ENCODE data around the gene GULP1. TPM values are rescaled to one million over a fixed set of nuclear protein-coding genes. Genes with fewer than 3 reads are reported as not detected.

The GULP1 gene
- total and polyA plus RNA-seq, 4 donors, result 25.3 to 78.2 (median 48.2) TPM

- peaks cover 3% of the 10 kb centered on the region for H3K9me3 ChIP-seq (ENCODE audit: control insufficient read depth, insufficient read depth, low read length)
- no peak for DNase-seq (ENCODE audit: low read depth in 4 of 6, low spot score in 6 of 6)
- H3K27me3 ChIP-seq (ENCODE audit: control insufficient read depth, insufficient read depth, low read length), result no peaks in the 10 kb centered on the region
- no peak overlapping the region for H3K4me3 ChIP-seq (ENCODE audit: low read depth, low read length)
- no peaks in the 10 kb centered on the region for H3K4me1 ChIP-seq (ENCODE audit: control insufficient read depth, insufficient read depth, low read length)
- H3K36me3 ChIP-seq (ENCODE audit: control insufficient read depth, insufficient read depth, low read length), result no peaks in the 10 kb centered on the region
- H3K27ac ChIP-seq (ENCODE audit: low read depth, low read length), result no peak overlapping the region
- WGBS (ENCODE audit: insufficient coverage), result 89% methylated on average over 3 of the region's 4 CpGs
Measured at GRCh38 chr2:188475945-188476344, 184.3 kb downstream of the GULP1 start.

GRCh38 chr2:188477564-188478103, 186.0 kb downstream of the GULP1 start:
- H3K36me3 ChIP-seq (ENCODE audit: control insufficient read depth, insufficient read depth, low read length), result no peaks in the 10 kb centered on the region
- H3K4me3 ChIP-seq (ENCODE audit: low read depth, low read length), result no peak overlapping the region
- 83% methylated on average over 2 of the region's 5 CpGs for whole genome bisulfite sequencing (ENCODE audit: insufficient coverage)
- no peaks in the 10 kb centered on the region for H3K27me3 ChIP-seq (ENCODE audit: control insufficient read depth, insufficient read depth, low read length)
- H3K27ac ChIP-seq (ENCODE audit: low read depth, low read length), result no peak overlapping the region
- no peaks in the 10 kb centered on the region for H3K4me1 ChIP-seq (ENCODE audit: control insufficient read depth, insufficient read depth, low read length)
- DNase-seq (ENCODE audit: low read depth in 4 of 6, low spot score in 6 of 6), result no peak
- H3K9me3 ChIP-seq (ENCODE audit: control insufficient read depth, insufficient read depth, low read length), result no peaks in the 10 kb centered on the region

GRCh38 chr2:188478724-188479123, 187.1 kb downstream of the GULP1 start:
- Histone ChIP-seq H3K27ac (ENCODE audit: low read depth, low read length) (no peak overlapping the region), H3K36me3 (ENCODE audit: control insufficient read depth, insufficient read depth, low read length) (no peaks in the 10 kb centered on the region), H3K27me3 (ENCODE audit: control insufficient read depth, insufficient read depth, low read length) (no peaks in the 10 kb centered on the region), H3K4me3 (ENCODE audit: low read depth, low read length) (no peak overlapping the region), H3K4me1 (ENCODE audit: control insufficient read depth, insufficient read depth, low read length) (no peaks in the 10 kb centered on the region), H3K9me3 (ENCODE audit: control insufficient read depth, insufficient read depth, low read length) (no peaks in the 10 kb centered on the region)
- 14% methylated on average over 1 of the region's 1 CpG for WGBS (ENCODE audit: insufficient coverage)
- peak in 1 of 6 donors; percentile 30 for DNase-seq (ENCODE audit: low read depth in 4 of 6, low spot score in 6 of 6)

- no peak for DNase-seq (ENCODE audit: low read depth in 4 of 6, low spot score in 6 of 6)
- Histone ChIP-seq H3K27ac (ENCODE audit: low read depth, low read length) (no peak overlapping the region), H3K36me3 (ENCODE audit: control insufficient read depth, insufficient read depth, low read length) (no peaks in the 10 kb centered on the region), H3K4me3 (ENCODE audit: low read depth, low read length) (no peak overlapping the region), H3K4me1 (ENCODE audit: control insufficient read depth, insufficient read depth, low read length) (no peaks in the 10 kb centered on the region), H3K27me3 (ENCODE audit: control insufficient read depth, insufficient read depth, low read length) (no peaks in the 10 kb centered on the region), H3K9me3 (ENCODE audit: control insufficient read depth, insufficient read depth, low read length) (no peaks in the 10 kb centered on the region)
- WGBS (ENCODE audit: insufficient coverage), result 78% methylated on average over 1 of the region's 2 CpGs
Measured at GRCh38 chr2:188481474-188481873, 189.8 kb downstream of the GULP1 start.

GRCh38 chr2:188485496-188485895, 193.8 kb downstream of the GULP1 start:
- H3K4me1 ChIP-seq (ENCODE audit: control insufficient read depth, insufficient read depth, low read length), result no peaks in the 10 kb centered on the region
- H3K36me3 ChIP-seq (ENCODE audit: control insufficient read depth, insufficient read depth, low read length), result no peaks in the 10 kb centered on the region
- H3K9me3 ChIP-seq (ENCODE audit: control insufficient read depth, insufficient read depth, low read length), result no peaks in the 10 kb centered on the region
- no peak overlapping the region for H3K4me3 ChIP-seq (ENCODE audit: low read depth, low read length)
- H3K27ac ChIP-seq (ENCODE audit: low read depth, low read length), result no peak overlapping the region
- no peak for DNase-seq (ENCODE audit: low read depth in 4 of 6, low spot score in 6 of 6)
- H3K27me3 ChIP-seq (ENCODE audit: control insufficient read depth, insufficient read depth, low read length), result no peaks in the 10 kb centered on the region

- no peaks in the 10 kb centered on the region for H3K36me3 ChIP-seq (ENCODE audit: control insufficient read depth, insufficient read depth, low read length)
- no peak overlapping the region for H3K27ac ChIP-seq (ENCODE audit: low read depth, low read length)
- WGBS (ENCODE audit: insufficient coverage), result no CpG with 5 or more reads among the region's 4 CpGs
- H3K27me3 ChIP-seq (ENCODE audit: control insufficient read depth, insufficient read depth, low read length), result no peaks in the 10 kb centered on the region
- no peak for DNase-seq (ENCODE audit: low read depth in 4 of 6, low spot score in 6 of 6)
- H3K4me1 ChIP-seq (ENCODE audit: control insufficient read depth, insufficient read depth, low read length), result no peaks in the 10 kb centered on the region
- no peak overlapping the region for H3K4me3 ChIP-seq (ENCODE audit: low read depth, low read length)
- no peaks in the 10 kb centered on the region for H3K9me3 ChIP-seq (ENCODE audit: control insufficient read depth, insufficient read depth, low read length)
Measured at GRCh38 chr2:188492751-188493150, 201.1 kb downstream of the GULP1 start.

GRCh38 chr2:188494906-188495305, 203.2 kb downstream of the GULP1 start:
- DNase-seq (ENCODE audit: low read depth in 4 of 6, low spot score in 6 of 6), result no peak
- Histone ChIP-seq H3K4me1 (ENCODE audit: control insufficient read depth, insufficient read depth, low read length) (no peaks in the 10 kb centered on the region), H3K9me3 (ENCODE audit: control insufficient read depth, insufficient read depth, low read length) (no peaks in the 10 kb centered on the region), H3K4me3 (ENCODE audit: low read depth, low read length) (no peak overlapping the region), H3K27me3 (ENCODE audit: control insufficient read depth, insufficient read depth, low read length) (no peaks in the 10 kb centered on the region), H3K36me3 (ENCODE audit: control insufficient read depth, insufficient read depth, low read length) (no peaks in the 10 kb centered on the region), H3K27ac (ENCODE audit: low read depth, low read length) (no peak overlapping the region)

GRCh38 chr2:188495969-188496431, 204.3 kb downstream of the GULP1 start:
- H3K27ac ChIP-seq (ENCODE audit: low read depth, low read length), result no peak overlapping the region
- WGBS (ENCODE audit: insufficient coverage), result 83% methylated on average over 1 of the region's 2 CpGs
- no peaks in the 10 kb centered on the region for H3K4me1 ChIP-seq (ENCODE audit: control insufficient read depth, insufficient read depth, low read length)
- no peaks in the 10 kb centered on the region for H3K36me3 ChIP-seq (ENCODE audit: control insufficient read depth, insufficient read depth, low read length)
- H3K4me3 ChIP-seq (ENCODE audit: low read depth, low read length), result no peak overlapping the region
- DNase-seq (ENCODE audit: low read depth in 4 of 6, low spot score in 6 of 6), result no peak
- H3K27me3 ChIP-seq (ENCODE audit: control insufficient read depth, insufficient read depth, low read length), result no peaks in the 10 kb centered on the region
- no peaks in the 10 kb centered on the region for H3K9me3 ChIP-seq (ENCODE audit: control insufficient read depth, insufficient read depth, low read length)

- Histone ChIP-seq H3K36me3 (ENCODE audit: control insufficient read depth, insufficient read depth, low read length) (no peaks in the 10 kb centered on the region), H3K4me3 (ENCODE audit: low read depth, low read length) (no peak overlapping the region), H3K27ac (ENCODE audit: low read depth, low read length) (no peak overlapping the region), H3K27me3 (ENCODE audit: control insufficient read depth, insufficient read depth, low read length) (no peaks in the 10 kb centered on the region), H3K4me1 (ENCODE audit: control insufficient read depth, insufficient read depth, low read length) (no peaks in the 10 kb centered on the region), H3K9me3 (ENCODE audit: control insufficient read depth, insufficient read depth, low read length) (no peaks in the 10 kb centered on the region)
- no peak for DNase-seq (ENCODE audit: low read depth in 4 of 6, low spot score in 6 of 6)
- no CpG with 5 or more reads among the region's 1 CpG for WGBS (ENCODE audit: insufficient coverage)
Measured at GRCh38 chr2:188497726-188498125, 206.1 kb downstream of the GULP1 start.

GRCh38 chr2:188503975-188504374, 212.3 kb downstream of the GULP1 start:
- Histone ChIP-seq H3K9me3 (ENCODE audit: control insufficient read depth, insufficient read depth, low read length) (no peaks in the 10 kb centered on the region), H3K27ac (ENCODE audit: low read depth, low read length) (no peak overlapping the region), H3K36me3 (ENCODE audit: control insufficient read depth, insufficient read depth, low read length) (no peaks in the 10 kb centered on the region), H3K27me3 (ENCODE audit: control insufficient read depth, insufficient read depth, low read length) (no peaks in the 10 kb centered on the region), H3K4me1 (ENCODE audit: control insufficient read depth, insufficient read depth, low read length) (no peaks in the 10 kb centered on the region), H3K4me3 (ENCODE audit: low read depth, low read length) (no peak overlapping the region)
- WGBS (ENCODE audit: insufficient coverage), result no CpG with 5 or more reads among the region's 1 CpG
- DNase-seq (ENCODE audit: low read depth in 4 of 6, low spot score in 6 of 6), result no peak

Data from spinal cord (tissue), 10 donors.